Measurements from ENCODE around the gene PLCD1.

DNA sequence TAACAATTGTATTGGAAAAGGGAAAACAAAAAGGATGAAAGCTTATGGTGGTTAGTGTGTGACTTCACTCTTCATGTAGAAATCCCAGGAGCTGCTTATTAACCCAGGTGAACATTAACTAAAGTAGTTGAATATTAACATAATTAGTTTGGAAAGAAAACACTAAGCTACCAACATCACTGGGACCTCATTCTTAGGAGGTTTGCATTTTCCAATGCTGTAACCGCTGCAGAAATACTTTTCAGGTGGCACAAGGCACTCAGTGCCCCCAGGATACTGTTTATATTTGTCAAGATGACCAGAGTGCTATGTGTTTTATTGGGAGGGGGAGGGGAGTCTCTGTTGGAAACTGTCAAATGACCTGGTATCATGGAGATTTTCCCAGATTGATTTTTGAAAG is 64.7 kb downstream of the PLCD1 start:
- TF ChIP-seq, protein P1, sequence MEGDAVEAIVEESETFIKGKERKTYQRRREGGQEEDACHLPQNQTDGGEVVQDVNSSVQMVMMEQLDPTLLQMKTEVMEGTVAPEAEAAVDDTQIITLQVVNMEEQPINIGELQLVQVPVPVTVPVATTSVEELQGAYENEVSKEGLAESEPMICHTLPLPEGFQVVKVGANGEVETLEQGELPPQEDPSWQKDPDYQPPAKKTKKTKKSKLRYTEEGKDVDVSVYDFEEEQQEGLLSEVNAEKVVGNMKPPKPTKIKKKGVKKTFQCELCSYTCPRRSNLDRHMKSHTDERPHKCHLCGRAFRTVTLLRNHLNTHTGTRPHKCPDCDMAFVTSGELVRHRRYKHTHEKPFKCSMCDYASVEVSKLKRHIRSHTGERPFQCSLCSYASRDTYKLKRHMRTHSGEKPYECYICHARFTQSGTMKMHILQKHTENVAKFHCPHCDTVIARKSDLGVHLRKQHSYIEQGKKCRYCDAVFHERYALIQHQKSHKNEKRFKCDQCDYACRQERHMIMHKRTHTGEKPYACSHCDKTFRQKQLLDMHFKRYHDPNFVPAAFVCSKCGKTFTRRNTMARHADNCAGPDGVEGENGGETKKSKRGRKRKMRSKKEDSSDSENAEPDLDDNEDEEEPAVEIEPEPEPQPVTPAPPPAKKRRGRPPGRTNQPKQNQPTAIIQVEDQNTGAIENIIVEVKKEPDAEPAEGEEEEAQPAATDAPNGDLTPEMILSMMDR (IDR thresholded peaks at IDR 0.05), result no peak
- no peak for TF ChIP-seq POLR2A (IDR thresholded peaks at IDR 0.05)
